ENCODE data around the gene DCAF7.

DCAF7 gene

GRCh38 chr17:63623786-63624530, 73.7 kb downstream of the DCAF7 start:
- H3K4me3 ChIP-seq (ENCODE audit: low read depth, low read length), result peak overlapping the region; percentile 82

- no peak overlapping the region for H3K4me3 ChIP-seq (ENCODE audit: low read depth, low read length)
These were observed 74.2 kb downstream of the DCAF7 start for GRCh38 chr17:63624531-63624880.

DNA sequence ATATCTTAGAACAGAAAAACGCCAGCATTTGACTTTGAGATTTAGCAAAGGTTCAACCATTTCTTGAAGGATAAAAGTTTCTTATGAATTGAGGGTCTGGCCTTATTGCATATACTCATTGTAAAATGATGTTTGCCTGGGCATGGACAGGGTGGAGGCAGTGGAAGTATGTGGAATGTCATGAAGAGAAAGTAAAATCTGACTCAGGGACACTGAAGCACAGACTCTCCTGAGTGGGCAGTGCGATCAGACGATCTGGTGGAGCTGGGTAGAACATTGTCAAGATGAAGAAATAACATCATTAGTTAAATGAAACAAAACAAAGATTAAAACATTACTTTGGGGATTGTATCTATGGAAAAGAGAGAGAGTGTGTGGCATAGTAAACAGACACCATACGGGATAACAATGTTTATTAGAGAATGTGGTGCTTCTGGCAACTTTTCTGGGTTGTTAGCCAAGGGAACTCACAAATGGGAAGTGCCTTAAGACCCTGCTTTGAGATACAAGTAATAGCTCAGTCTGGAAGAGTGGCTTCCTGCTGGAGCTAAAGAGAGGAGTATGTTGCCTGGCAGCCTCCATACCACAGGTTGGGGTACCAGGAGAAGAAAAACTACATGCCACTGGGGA, 76.4 kb downstream of the DCAF7 start:
- no peak overlapping the region for H3K4me3 ChIP-seq (ENCODE audit: low read depth, low read length)

GRCh38 chr17:63629627-63630026, 79.3 kb downstream of the DCAF7 start:
- H3K4me3 ChIP-seq (ENCODE audit: low read depth, low read length), result no peak overlapping the region

- no peak overlapping the region for H3K4me3 ChIP-seq (ENCODE audit: low read depth, low read length)
These were observed 80.8 kb downstream of the DCAF7 start for GRCh38 chr17:63631062-63631461.

DNA sequence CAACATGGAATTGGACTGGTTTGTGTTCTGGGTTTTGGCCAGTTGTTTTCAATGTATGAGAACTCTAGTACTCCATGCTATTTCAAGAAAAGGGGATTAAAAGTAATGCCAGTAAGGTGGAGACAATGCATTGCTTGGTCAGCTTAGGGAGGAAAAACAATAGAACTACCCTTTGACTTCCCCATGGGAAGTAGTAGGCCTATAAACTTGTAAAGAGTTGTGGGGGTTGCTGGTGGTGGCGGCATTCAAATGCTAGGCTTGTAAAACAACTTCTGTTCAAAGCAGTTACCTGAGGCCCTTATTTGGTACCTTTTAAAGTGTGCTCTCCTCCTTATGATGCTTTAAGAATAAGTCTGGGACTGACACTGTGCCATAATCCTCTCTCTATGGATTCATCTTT, 81.3 kb downstream of the DCAF7 start:
- H3K4me3 ChIP-seq (ENCODE audit: low read depth, low read length), result no peak overlapping the region

- no peak overlapping the region for H3K4me3 ChIP-seq (ENCODE audit: low read depth, low read length)
These were observed 83.5 kb downstream of the DCAF7 start for GRCh38 chr17:63633742-63634141.

DNA sequence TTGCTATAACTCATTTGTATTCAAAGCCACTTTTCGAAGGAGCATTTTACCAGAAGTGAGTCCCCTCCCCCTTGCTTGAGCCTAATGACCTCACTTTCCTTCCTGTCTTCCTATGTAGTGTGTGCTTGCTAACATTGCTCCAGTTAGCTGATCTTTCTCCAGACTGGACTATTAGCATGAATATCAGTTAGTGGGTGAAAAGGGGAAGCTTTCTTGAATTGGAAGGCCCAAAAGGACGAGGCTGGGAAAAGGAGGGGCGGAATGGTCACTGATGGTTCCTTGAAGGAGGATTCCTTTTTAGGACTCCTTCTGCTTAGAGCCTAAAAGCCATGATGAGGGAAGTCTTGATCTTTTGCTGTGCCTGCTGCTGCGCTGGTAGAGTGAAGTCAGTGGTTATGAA, 83.9 kb downstream of the DCAF7 start:
- no peak overlapping the region for H3K4me3 ChIP-seq (ENCODE audit: low read depth, low read length)

- H3K4me3 ChIP-seq (ENCODE audit: low read depth, low read length), result no peak overlapping the region
These were observed 84.5 kb downstream of the DCAF7 start for GRCh38 chr17:63634816-63635215.

- no peak overlapping the region for H3K4me3 ChIP-seq (ENCODE audit: low read depth, low read length)
These were observed 85.0 kb downstream of the DCAF7 start for GRCh38 chr17:63635290-63635689.

DNA sequence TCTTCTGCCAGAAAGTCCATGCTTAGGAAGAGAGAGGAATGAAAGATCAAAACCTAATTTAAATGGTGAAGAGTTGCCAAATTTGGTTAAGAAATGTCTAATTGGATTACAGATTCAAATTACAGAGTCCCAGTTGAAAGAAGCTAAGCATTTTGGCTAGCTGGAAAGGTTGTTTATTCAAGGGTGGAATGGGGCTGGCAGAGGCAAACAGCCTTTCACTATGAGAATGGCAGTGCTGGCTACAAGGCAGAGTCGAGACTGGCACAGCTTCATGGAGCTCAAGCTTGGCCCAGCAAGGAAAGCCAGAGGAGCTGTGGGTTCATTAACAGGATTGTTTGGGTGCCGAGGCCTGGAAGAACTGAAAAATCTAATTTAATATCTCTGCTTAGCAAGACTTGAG, 85.5 kb downstream of the DCAF7 start:
- no peak overlapping the region for H3K4me3 ChIP-seq (ENCODE audit: low read depth, low read length)

DNA sequence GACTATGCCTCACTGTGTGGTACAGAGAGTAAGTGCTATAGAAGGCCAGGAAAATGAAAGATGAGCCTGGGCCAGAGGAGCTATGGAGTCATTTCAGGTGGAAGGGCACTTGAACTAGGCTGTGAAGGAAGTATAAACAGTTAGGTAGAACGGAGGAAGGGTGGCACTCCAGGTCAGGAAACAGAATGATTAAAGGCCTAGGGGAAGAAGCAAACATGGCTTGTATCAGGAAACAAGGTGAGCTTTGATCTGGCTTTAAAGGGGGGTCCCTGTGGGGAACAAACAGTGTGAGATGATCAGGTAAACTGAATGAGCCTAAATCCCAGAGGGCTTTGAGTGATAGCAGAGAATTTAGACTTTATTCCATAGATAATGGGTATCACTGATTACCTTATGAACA, 88.8 kb downstream of the DCAF7 start:
- no peak overlapping the region for H3K4me3 ChIP-seq (ENCODE audit: low read depth, low read length)

DNA sequence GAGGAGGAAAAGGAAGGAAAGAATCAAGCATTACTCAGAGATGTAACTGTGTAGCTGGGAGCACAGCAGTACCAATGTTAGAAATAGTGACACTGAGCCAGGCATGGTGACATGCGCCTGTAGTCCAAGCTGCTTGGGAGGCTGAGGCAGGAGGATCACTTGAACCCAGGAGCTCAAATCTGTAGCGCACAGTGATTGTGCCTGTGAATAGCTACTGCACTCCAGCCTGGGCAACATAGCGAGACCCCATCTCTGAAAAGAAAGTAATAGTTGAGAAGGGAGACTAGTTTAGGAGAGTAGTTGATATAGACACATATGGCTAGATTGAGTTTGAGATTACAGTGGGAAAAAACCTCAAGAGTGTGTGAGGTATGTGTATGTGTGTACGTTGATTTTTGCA, 89.8 kb downstream of the DCAF7 start:
- H3K4me3 ChIP-seq (ENCODE audit: low read depth, low read length), result no peak overlapping the region

- H3K4me3 ChIP-seq (ENCODE audit: low read depth, low read length), result no peak overlapping the region
These were observed 91.6 kb downstream of the DCAF7 start for GRCh38 chr17:63641692-63642448.
